Left lobe of liver (tissue), 2 donors: Measurements from ENCODE around the gene HSPA4L. TPM values are rescaled to one million over a fixed set of nuclear protein-coding genes. Genes with fewer than 3 reads are reported as not detected.
A peak's percentile ranks its signal among the peaks of the same experiment; 100 is the strongest.

Source experiments
- ATAC-seq: fragments of 200-7000 bp; cut with Tn5 transposase; one replicate; pipeline ENCODE4 v1.9.1; 2020; ENCODE audit warnings: mild to moderate bottlenecking, moderate library complexity
- DNase-seq: peaks from one replicate; pipeline ENCODE4 v3.0.0-alpha.2; 2020; ENCODE audit warnings: low spot score
- total RNA-seq: library from RNA; stranded (reverse); gene quantifications from one replicate; pipeline ENCODE4 v1.2.1, GENCODE V29; 2021
- donor health status: DM: no; HTN: no; CAD: no; lungs with moderate emphysema.
- donor health status: DM: no; HTN: yes; CAD: no.

Gene HSPA4L
- total RNA-seq, 1 donor from 2014 or later: 3.9 TPM

DNA sequence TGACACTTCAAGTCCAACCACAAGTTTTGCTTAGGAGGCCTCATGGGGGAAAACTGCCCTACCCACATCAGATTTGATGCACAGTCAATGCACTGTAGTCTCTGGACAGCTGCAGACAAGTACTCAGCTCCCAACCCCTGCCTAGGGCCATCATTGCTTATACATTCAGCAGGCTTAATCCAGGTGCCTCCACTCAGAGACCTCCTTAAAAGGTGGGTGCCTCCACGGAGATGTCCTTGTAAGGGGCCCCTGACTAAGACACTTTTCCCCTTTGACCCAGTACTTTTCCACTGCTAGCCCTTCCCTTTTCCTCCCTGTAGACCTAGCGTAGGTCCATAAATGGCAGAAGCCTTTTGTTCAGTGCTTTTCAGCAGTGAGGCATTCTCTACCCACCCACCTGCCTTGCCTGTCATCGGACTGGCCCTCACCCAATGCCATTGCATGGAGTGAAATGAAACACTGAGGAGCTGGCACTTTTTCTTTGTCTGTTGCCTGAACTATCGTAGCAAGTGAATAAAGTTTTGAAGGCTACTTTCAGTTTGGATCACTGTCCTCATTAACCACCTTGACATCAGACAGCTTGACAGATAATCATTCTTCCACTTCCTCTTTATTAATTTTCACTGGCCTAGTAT lies 74.8 kb downstream of the HSPA4L start:
- DNase-seq (no peak), ATAC-seq (peak; percentile 13)

DNA sequence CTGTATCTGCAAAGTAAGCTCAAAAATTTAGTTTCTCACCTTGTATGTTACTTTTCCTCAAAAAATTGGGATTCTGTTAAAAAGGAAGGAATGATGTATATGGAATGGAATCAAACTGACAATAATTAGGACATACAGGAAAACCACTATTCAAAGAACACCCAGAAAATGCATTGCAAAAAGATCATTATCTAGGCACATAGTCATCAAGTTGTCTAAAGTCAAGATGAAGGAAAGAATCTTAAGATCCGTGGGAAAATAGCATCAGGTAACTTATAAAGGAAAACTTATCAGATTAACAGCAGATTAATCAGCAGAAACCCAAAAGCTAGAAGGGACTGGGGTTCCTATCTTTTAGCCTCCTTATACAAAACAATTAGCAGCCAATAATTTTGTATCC lies 75.5 kb downstream of the HSPA4L start:
- DNase-seq (no peak), ATAC-seq (no peak)

- DNase-seq: no peak
- no peak for ATAC-seq
Observed at GRCh38 chr4:127868196-127868595, 86.1 kb downstream of the HSPA4L start.

DNA sequence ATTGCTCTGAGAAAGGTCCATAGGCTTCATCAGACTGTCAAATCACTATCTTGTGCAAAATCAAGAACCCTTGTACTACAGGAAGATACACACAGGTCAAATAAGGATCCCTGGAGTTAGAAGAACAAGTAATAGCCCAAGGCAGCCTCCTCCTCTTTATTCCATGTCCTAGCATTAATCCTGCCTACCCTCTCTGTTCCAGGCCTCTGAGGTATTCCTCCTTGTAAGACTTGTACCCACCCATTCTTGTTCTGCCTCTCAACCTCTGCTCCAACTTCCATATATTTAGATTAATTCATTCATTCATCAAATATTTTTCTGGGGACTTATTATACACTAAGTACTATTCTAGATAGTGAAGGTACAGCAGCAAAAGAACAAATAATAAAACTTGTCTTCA lies 88.2 kb downstream of the HSPA4L start:
- no peak for DNase-seq
- no peak for ATAC-seq

DNA sequence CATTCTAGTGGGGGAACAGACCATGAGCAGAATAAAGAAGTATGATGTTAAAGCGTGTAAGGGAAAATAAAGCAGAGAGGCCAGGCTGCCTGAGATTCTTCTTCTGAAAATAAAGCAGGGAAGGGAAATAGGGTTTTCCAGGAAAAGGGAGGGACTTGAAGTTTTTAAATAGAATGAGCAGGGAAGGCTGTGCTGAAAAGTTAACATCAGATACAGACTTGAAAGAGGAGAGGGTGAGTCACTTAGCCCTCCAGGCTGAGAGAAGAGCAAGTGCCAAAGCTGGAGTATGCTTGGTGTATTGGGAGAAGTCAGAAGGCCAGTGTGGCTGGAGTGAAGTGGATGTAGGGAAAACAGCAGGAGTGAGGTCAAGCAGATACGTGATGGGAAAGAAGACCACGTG lies 88.6 kb downstream of the HSPA4L start:
- ATAC-seq (no peak), DNase-seq (no peak)

DNA sequence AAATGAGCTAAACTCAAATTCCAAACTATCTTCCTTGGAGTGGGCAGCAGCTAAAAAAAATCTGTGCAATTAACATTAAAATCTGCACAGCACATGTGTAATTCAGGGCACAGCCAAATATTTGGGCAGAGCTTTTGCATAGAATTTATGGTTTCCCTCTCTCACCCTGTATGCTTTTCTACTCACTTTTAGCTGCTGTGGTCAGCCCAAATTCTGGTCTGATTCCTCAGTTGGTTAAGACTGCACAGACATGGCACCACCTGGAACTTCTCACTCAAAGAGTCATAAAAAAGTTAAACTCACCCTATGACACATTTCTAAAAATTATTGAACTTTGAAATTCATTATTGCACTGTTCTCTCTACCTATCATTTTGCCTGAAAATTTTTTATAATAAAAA lies 93.7 kb downstream of the HSPA4L start:
- no peak for DNase-seq
- ATAC-seq: no peak

DNA sequence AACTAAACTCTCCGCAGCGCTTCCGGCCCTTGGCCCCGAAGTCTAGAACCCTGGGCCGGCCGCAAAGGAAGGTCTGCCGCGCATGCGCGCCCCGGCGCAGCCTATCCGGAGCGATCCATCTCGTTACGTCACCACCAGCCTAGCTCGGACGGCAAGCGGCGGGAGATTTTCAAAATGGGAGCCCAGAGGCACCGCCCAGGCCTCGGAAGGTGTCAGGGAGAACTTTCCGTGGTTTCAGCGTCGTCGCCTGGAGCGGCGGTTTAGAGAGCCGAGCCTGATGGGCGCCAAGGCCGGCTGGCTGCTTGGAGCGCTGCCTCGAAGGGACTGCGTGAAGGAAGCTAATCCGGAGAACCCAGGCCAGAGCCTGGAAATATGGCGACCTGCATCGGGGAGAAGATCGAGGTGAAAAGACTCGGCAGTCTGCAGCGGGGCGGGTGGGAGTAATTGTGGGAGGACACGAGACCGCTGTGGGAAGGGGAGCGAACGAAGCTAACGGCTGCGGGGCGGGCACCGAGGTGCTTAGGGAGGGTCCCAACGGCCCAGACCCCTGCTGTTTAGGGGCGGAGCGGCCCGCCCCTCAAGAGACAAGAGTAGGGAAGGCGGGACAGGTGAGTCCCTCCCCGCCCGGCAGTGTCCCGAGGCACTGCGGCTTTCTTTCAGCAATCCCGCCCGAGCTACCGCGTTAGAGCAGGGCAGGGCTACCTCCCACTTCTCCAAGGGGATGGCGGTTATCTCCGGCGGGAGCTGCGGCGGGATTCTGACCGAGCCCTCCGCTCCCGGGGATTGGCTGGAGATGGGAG lies 98.8 kb downstream of the HSPA4L start, which contains the start of gene PLK4:
Gene PLK4 (plus strand): TSS at position 131 of the 800 bp plus-strand sequence. CDS start 242 bp downstream, at position 373.
- ATAC-seq: peak; percentile 93

DNA sequence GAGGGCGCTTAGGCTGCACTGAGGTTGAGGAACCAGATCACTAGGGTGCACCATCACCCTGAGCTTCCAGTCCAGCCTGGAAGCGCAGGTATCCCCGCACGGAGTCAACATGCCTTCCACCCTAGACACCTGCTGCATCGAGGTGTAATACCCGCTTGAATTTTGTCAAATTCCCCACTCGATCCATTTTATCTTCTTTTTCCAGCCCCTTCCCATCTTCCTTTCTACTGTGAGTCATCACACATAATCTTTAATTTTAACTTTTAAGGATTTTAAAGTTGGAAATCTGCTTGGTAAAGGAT lies 99.4 kb downstream of the HSPA4L start:
- ATAC-seq (peak; percentile 74), DNase-seq (no peak)

More for the DNA sequence above, 98.8 kb downstream of the HSPA4L start, which contains the start of gene PLK4:
- peak; percentile 97 for DNase-seq

DNA sequence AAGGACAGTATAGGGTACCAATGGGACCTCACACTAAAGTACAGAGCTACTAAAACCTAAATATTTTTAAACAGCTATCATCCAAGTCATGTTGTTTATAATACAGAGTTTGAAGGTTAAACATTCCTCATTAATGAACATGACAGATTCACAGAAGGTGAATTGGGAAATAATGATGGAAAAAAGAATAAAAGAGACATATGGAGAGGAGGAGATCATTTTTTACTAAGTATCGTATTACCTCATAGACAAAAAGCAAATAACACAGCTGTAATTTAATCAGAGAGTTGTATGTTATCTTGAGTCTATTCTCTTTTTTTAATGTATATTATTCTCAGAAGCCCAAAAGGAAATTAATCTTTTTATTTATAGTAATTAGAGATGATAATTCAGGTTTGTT lies 106.4 kb downstream of the HSPA4L start:
- DNase-seq: no peak
- no peak for ATAC-seq

- DNase-seq (no peak), ATAC-seq (no peak)
Observed at GRCh38 chr4:127889903-127890302, 107.8 kb downstream of the HSPA4L start.

Other genes starting within 250 kb of the HSPA4L start
- 1.1 TPM for gene INTU, start 149.4 kb upstream of the HSPA4L start, total RNA-seq
- not detected for gene SLC25A31, start 51.9 kb upstream of the HSPA4L start, total RNA-seq
- 0.30 TPM for gene PLK4, start 98.6 kb downstream of the HSPA4L start, total RNA-seq
- 14.3 TPM for gene MFSD8, start 182.9 kb downstream of the HSPA4L start, total RNA-seq
- gene ABHD18, start 183.1 kb downstream of the HSPA4L start, total RNA-seq: 10.2 TPM